Gastrocnemius medialis (tissue), 4 donors: Measurements from ENCODE around the gene AKAP12.

Experiments
- POLR2A ChIP-seq, 2 donors: fragments of 450-650 bp; IDR thresholded peaks; one replicate each; pipeline ENCODE4 v1.6.1; 2017; ENCODE audit warnings: antibody characterized with exemption in 2 of 2, mild to moderate bottlenecking in 2 of 2, moderate library complexity in 2 of 2
- TF ChIP-seq, protein P1 (sequence below), 5 experiments: fragments of 450-650 bp in 3 of 5; fragments of 200-600 bp in 2 of 5; sonication (generic) in 2 of 5; IDR thresholded peaks in 4 of 5; conservative IDR thresholded peaks in 1 of 5; 1 replicate in 4 of 5; 2 replicates in 1 of 5; pipeline ENCODE4 v1.5.1; 2016 to 2019; ENCODE audit warnings: antibody characterized with exemption in 5 of 5, mild to moderate bottlenecking in 3 of 5, moderate library complexity in 3 of 5

DNA sequence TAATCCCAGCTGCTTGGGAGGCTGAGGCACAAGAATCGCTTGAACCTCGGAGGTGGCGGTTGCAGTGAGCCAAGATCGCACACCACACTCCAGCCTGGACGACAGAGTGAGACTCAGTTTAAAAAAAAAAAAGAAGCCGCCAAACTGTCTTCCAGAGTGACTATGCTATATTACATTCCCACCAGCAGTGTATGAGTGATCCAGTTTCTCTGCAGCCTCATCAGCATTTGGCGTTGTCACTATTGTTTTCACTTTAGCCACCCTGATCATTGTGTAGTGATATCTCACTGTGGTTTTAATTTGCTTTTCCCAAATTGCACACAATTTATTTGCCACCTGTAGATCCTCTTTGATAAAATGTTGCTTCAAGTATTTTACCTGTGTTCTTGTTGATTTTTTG, 6.0 kb upstream of the AKAP12 start:
- TF ChIP-seq, protein P1, sequence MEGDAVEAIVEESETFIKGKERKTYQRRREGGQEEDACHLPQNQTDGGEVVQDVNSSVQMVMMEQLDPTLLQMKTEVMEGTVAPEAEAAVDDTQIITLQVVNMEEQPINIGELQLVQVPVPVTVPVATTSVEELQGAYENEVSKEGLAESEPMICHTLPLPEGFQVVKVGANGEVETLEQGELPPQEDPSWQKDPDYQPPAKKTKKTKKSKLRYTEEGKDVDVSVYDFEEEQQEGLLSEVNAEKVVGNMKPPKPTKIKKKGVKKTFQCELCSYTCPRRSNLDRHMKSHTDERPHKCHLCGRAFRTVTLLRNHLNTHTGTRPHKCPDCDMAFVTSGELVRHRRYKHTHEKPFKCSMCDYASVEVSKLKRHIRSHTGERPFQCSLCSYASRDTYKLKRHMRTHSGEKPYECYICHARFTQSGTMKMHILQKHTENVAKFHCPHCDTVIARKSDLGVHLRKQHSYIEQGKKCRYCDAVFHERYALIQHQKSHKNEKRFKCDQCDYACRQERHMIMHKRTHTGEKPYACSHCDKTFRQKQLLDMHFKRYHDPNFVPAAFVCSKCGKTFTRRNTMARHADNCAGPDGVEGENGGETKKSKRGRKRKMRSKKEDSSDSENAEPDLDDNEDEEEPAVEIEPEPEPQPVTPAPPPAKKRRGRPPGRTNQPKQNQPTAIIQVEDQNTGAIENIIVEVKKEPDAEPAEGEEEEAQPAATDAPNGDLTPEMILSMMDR (IDR thresholded peaks at IDR 0.05 in 4 of 5, conservative IDR thresholded peaks at IDR 0.05 in 1 of 5) = no peak
- TF ChIP-seq POLR2A (IDR thresholded peaks at IDR 0.05) = no peak
